Endothelial cell of umbilical vein (primary cell): ENCODE results near the gene APCDD1. TPM values are rescaled to one million over a fixed set of nuclear protein-coding genes. Genes with fewer than 3 reads are reported as not detected.

ENCODE experiments used
- BruUV-seq: library from RNA; stranded (reverse); fragments of 400-500 nt; replicated peaks from 2 replicates; lab custom pipeline; 2021; lab: Mats Ljungman, UMichigan
- CTCF ChIA-PET: fragments of 300-600, 350-600 bp; sonication (Branson Sonifier 250); formaldehyde crosslinking; loops from one replicate; lab custom pipeline; 2021; ENCODE audit warnings: antibody characterized with exemption, inconsistent platforms; lab: Charles Lee
- POLR2A ChIA-PET: fragments of 300-600, 350-600 bp; sonication (Branson Sonifier 250); formaldehyde crosslinking; loops from one replicate; lab custom pipeline; 2021; ENCODE audit warnings: antibody characterized with exemption, inconsistent platforms; lab: Charles Lee
- DNase-seq: peaks from one replicate; pipeline ENCODE4 v3.0.0-alpha.2; 2011; ENCODE audit warnings: low read depth, low spot score
- FAIRE-seq: peaks from 2 replicates; lab custom pipeline; 2011; peaks lifted over from hg19 to GRCh38; lab: Jason Lieb, UNC
- H2AFZ ChIP-seq: 2 replicates; pipeline ENCODE4 v1.6.0; 2012; ENCODE audit warnings: low read depth, low read length, control low read depth, inconsistent platforms
- H3K27ac ChIP-seq: 2 replicates; pipeline ENCODE4 v1.5.1; 2011; ENCODE audit warnings: low read depth, mild to moderate bottlenecking, control low read depth, low read length, moderate library complexity; ENCODE audit not compliant: insufficient read depth
- H3K27me3 ChIP-seq, 2 experiments: 2 replicates each; pipeline versions ENCODE4 v1.6.0 to v1.6.1; 2011; ENCODE audit warnings: low read length in 2 of 2, mixed read lengths in 1 of 2; ENCODE audit not compliant: control insufficient read depth in 2 of 2, insufficient read depth in 2 of 2
- H3K36me3 ChIP-seq, 2 experiments: 2 replicates in 1 of 2; 3 replicates in 1 of 2; pipeline ENCODE4 v1.5.1; 2011; ENCODE audit warnings: low read length in 2 of 2, mild to moderate bottlenecking in 1 of 2, moderate library complexity in 1 of 2; ENCODE audit not compliant: control insufficient read depth in 2 of 2, insufficient read depth in 2 of 2; ENCODE audit errors: extremely low read depth in 1 of 2
- H3K4me1 ChIP-seq: 3 replicates; pipeline ENCODE4 v1.5.1; 2011; ENCODE audit warnings: mild to moderate bottlenecking, low read length; ENCODE audit not compliant: control insufficient read depth, insufficient read depth; ENCODE audit errors: extremely low read depth
- H3K4me2 ChIP-seq: 2 replicates; pipeline ENCODE4 v1.6.1; 2011; ENCODE audit warnings: low read length, control low read depth, mixed read lengths; ENCODE audit not compliant: insufficient read depth
- H3K4me3 ChIP-seq, 3 experiments: fragments of 200-600 bp in 1 of 3; sonication (generic), shearing (Covaris generic) in 1 of 3; replicated peaks in 1 of 3; 2 replicates each; pipeline ENCODE4 v1.5.1; 2011 to 2016; ENCODE audit warnings: control low read depth in 3 of 3, low read length in 3 of 3, mild to moderate bottlenecking in 2 of 3, inconsistent platforms in 1 of 3, low read depth in 1 of 3, moderate library complexity in 1 of 3; ENCODE audit not compliant: insufficient read depth in 1 of 3
- H3K79me2 ChIP-seq: 2 replicates; pipeline ENCODE4 v1.6.0; 2012; ENCODE audit warnings: low read length, inconsistent platforms; ENCODE audit not compliant: control insufficient read depth, insufficient read depth
- H3K9ac ChIP-seq: replicated peaks from 2 replicates; pipeline ENCODE3; 2011; ENCODE audit warnings: low read length, control low read depth; ENCODE audit not compliant: insufficient read depth; ENCODE audit errors: extremely low read depth
- H3K9me1 ChIP-seq: replicated peaks from 3 replicates; pipeline ENCODE4 v1.6.0; 2011; ENCODE audit warnings: mild to moderate bottlenecking, low read length; ENCODE audit not compliant: control insufficient read depth, insufficient read depth; ENCODE audit errors: extremely low read depth
- H3K9me3 ChIP-seq: replicated peaks from 2 replicates; pipeline ENCODE4 v1.5.1; 2012; ENCODE audit warnings: low read length, inconsistent platforms; ENCODE audit not compliant: control insufficient read depth, insufficient read depth
- H4K20me1 ChIP-seq: replicated peaks from 2 replicates; pipeline ENCODE3; 2011; ENCODE audit warnings: mild to moderate bottlenecking, low read length; ENCODE audit not compliant: control insufficient read depth, insufficient read depth; ENCODE audit errors: extremely low read depth
- CTCF ChIP-seq, 2 donors: IDR thresholded peaks; 1 replicate in 1 of 2; 2 replicates in 1 of 2; pipeline ENCODE4 v1.5.1; 2011; ENCODE audit warnings: low read length in 2 of 2, mild to moderate bottlenecking in 2 of 2, moderate library complexity in 2 of 2, control low read depth in 1 of 2, inconsistent platforms in 1 of 2, low read depth in 1 of 2; ENCODE audit not compliant: insufficient read depth in 1 of 2; ENCODE audit errors: extremely low read depth in 1 of 2
- EZH2 ChIP-seq: IDR thresholded peaks from 2 replicates; pipeline ENCODE4 v1.6.1; 2012; ENCODE audit warnings: borderline replicate concordance, low read depth, mild to moderate bottlenecking, moderate library complexity, low read length, inconsistent platforms; ENCODE audit not compliant: severe bottlenecking
- FOS ChIP-seq: IDR thresholded peaks from 2 replicates; pipeline ENCODE4 v1.6.1; 2011; ENCODE audit warnings: mild to moderate bottlenecking, low read length, moderate library complexity, borderline replicate concordance; ENCODE audit not compliant: insufficient read depth
- GATA2 ChIP-seq: IDR thresholded peaks from 2 replicates; pipeline ENCODE4 v1.7.0; 2011; ENCODE audit warnings: low read depth, mild to moderate bottlenecking, moderate library complexity, mixed read lengths, low read length; ENCODE audit not compliant: insufficient read length, insufficient read depth
- JUN ChIP-seq: IDR thresholded peaks from 2 replicates; pipeline ENCODE4 v1.6.1; 2011; ENCODE audit warnings: borderline replicate concordance, low read depth; ENCODE audit not compliant: insufficient read length, insufficient read depth
- MAX ChIP-seq: IDR thresholded peaks from 2 replicates; pipeline ENCODE4 v1.6.1; 2011; ENCODE audit not compliant: insufficient read depth, insufficient read length
- MYC ChIP-seq: IDR thresholded peaks from one replicate; pipeline ENCODE4 v1.6.1; 2011; ENCODE audit warnings: mild to moderate bottlenecking, low read depth, low read length
- POLR2A ChIP-seq: IDR thresholded peaks from 2 replicates; pipeline ENCODE4 v1.6.1; 2012; ENCODE audit warnings: low read depth, mild to moderate bottlenecking, control low read depth, low read length
- POLR2AphosphoS5 ChIP-seq: IDR thresholded peaks from 2 replicates; pipeline ENCODE4 v1.6.1; 2012; ENCODE audit warnings: low read depth, mild to moderate bottlenecking, control low read depth, low read length, moderate library complexity; ENCODE audit not compliant: insufficient read depth
- dilution Hi-C: fragments of 300-500 bp; cut with MboI; formaldehyde crosslinking; loops from one replicate; pipeline ENCODE4 v1.15.0; 2019; ENCODE audit warnings: low sequenced_read_pairs; ENCODE audit not compliant: extremely low pct_ligation_motif_present
- intact Hi-C: fragments of 100-400 bp; cut with micrococcal nuclease; formaldehyde crosslinking; loops from one replicate; pipeline ENCODE4 v1.10.0; 2022
- polyA plus RNA-seq, 4 experiments: library from polyadenylated mRNA; depleted of rRNA in 3 of 4; stranded (reverse) in 3 of 4; unstranded in 1 of 4; fragments of >200 nt; gene quantifications; 2 replicates each; pipeline versions ENCODE4 v1.2.1 to v1.2.3, GENCODE V29; 2011 to 2012; ENCODE audit warnings: missing spikeins in 1 of 4
- total RNA-seq: library from RNA; stranded (reverse); gene quantifications from 2 replicates; pipeline ENCODE4 v1.2.3, GENCODE V29; 2021

APCDD1 gene
- total and polyA plus RNA-seq, 2 donors (not counting 3 experiments of a cell fraction or from before 2014, with no cell fraction given): 0.95 to 1.4 TPM

GRCh38 chr18:10514082-10514481 is 59.6 kb downstream of the APCDD1 start:
- ChIA-PET CTCF (interaction anchor here (1.3 to 1.5 kb wide), 2 partner anchors 508 to 544 kb away, joined by 3 to 4 read pairs; no protein-coding TSS in a partner anchor), POLR2A (no interaction called here)
- Histone ChIP-seq H3K27ac (no peak overlapping the region), H2AFZ (no peak overlapping the region), H3K27me3 (peaks cover 36 to 41% of the 10 kb centered on the region in 2 experiments), H3K4me3 (no peak overlapping the region), H3K9me1 (no peaks in the 10 kb centered on the region), H3K36me3 (no peaks in the 10 kb centered on the region), H3K9me3 (no peaks in the 10 kb centered on the region), H3K4me1 (no peaks in the 10 kb centered on the region), H4K20me1 (no peaks in the 10 kb centered on the region), H3K79me2 (no peaks in the 10 kb centered on the region), H3K9ac (no peak overlapping the region), H3K4me2 (no peak overlapping the region)
- BruUV-seq: no TSS peak
- dilution Hi-C loops: loop anchor here (25.0 kb wide), 1 partner anchor 527 kb away; no protein-coding TSS in a partner anchor
- FAIRE-seq (no peak), DNase-seq (no peak)
- intact Hi-C loops: no loop called here
- no peak for TF ChIP-seq POLR2AphosphoS5

- H3K9me3 ChIP-seq: no peaks in the 10 kb centered on the region
- H3K4me1 ChIP-seq: no peaks in the 10 kb centered on the region
- H3K36me3 ChIP-seq: no peaks in the 10 kb centered on the region
- H3K27me3 ChIP-seq: peaks cover 36 to 47% of the 10 kb centered on the region in 2 experiments
- H2AFZ ChIP-seq: no peak overlapping the region
- ChIA-PET CTCF (interaction anchor here (1.3 to 1.5 kb wide), 2 partner anchors 508 to 544 kb away, joined by 3 to 4 read pairs; no protein-coding TSS in a partner anchor), POLR2A (no interaction called here)
- no peaks in the 10 kb centered on the region for H3K79me2 ChIP-seq
- DNase-seq (no peak), FAIRE-seq (no peak)
- no peaks in the 10 kb centered on the region for H4K20me1 ChIP-seq
- dilution Hi-C loops (loop anchor here (25.0 kb wide), 1 partner anchor 527 kb away; no protein-coding TSS in a partner anchor), intact Hi-C loops (no loop called here)
- no peak overlapping the region for H3K4me2 ChIP-seq
- no TSS peak for BruUV-seq
- no peak overlapping the region for H3K27ac ChIP-seq
- H3K4me3 ChIP-seq: no peak overlapping the region
- TF ChIP-seq CTCF (IDR thresholded peaks at IDR 0.05; ENCODE audit: extremely low read depth in 1 of 2, insufficient read depth in 1 of 2, low read depth in 1 of 2, low read length in 2 of 2): no peak
- TF ChIP-seq JUN: no peak
- no peak for TF ChIP-seq POLR2AphosphoS5
- no peak for TF ChIP-seq EZH2
- TF ChIP-seq FOS: no peak
- no peak for TF ChIP-seq MAX
- TF ChIP-seq POLR2A: no peak
- TF ChIP-seq GATA2: no peak
- TF ChIP-seq MYC: no peak
- no peaks in the 10 kb centered on the region for H3K9me1 ChIP-seq
- H3K9ac ChIP-seq: no peak overlapping the region
These were observed 60.2 kb downstream of the APCDD1 start for GRCh38 chr18:10514601-10515000.
